Right hindlimb (tissue), 1 donor: ENCODE results near the gene CLEC5A.
"Not testable (repeated sequence)": the region's sequence is repeated elsewhere in the genome, so short reads cannot be mapped to it uniquely, and the experiment has no call there.

Experiments used
- DNase-seq: peaks from one replicate; pipeline ENCODE4 v3.0.0-alpha.2; 2018

The CLEC5A gene

GRCh38 chr7:141946796-141947195 lies at the start of gene CLEC5A:
CLEC5A (minus strand) TSS chr7:141946974; CDS start chr7:141946292, 682 bp downstream.
- DNase-seq: no peak

- no peak for DNase-seq
Measured at GRCh38 chr7:141993354-141993753, 46.6 kb upstream of the CLEC5A start.

DNA sequence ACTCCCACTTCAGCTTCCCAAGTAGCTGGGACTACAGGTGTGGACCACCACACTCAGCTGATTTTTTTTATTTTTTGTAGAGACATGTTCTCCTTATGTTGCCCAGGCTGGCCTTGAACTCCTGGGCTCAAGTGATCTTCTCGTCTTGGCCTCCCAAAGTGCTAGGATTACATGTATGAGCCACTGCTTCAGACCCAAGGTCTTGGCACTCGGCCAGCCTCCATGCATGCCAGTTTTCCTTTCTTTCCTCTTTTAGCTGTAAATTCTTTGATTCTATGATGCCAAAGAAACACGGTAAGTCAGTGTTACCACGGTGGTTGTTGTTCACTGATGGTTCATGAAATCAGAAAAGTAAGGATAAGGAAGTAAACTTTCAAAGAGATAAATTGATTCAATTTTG lies 45.9 kb upstream of the CLEC5A start:
- DNase-seq: no peak

GRCh38 chr7:141992156-141992555 lies 45.4 kb upstream of the CLEC5A start:
- DNase-seq: no peak

GRCh38 chr7:141991140-141991539 lies 44.4 kb upstream of the CLEC5A start:
- DNase-seq: no peak

GRCh38 chr7:141990011-141990725 lies 43.4 kb upstream of the CLEC5A start:
- DNase-seq: no peak

DNA sequence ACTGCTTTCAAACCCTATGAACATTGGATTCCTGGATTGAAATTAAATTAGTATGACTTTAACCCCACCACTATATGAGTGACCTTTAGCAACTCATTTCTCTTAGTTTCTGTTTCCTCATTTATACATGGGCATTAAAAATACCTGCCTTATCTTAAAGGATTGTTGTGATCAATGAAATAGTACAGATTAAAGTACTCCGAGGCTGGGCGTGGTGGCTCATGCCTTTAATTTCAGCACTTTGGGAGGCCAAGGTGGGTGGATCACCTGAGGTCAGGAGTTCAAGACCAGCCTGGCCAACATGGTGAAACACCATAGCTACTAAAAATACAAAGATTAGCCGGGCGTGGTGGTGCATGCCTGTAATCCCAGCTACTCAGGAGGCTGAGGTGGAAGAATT lies 41.0 kb upstream of the CLEC5A start:
- DNase-seq: not testable (repeated sequence)

DNA sequence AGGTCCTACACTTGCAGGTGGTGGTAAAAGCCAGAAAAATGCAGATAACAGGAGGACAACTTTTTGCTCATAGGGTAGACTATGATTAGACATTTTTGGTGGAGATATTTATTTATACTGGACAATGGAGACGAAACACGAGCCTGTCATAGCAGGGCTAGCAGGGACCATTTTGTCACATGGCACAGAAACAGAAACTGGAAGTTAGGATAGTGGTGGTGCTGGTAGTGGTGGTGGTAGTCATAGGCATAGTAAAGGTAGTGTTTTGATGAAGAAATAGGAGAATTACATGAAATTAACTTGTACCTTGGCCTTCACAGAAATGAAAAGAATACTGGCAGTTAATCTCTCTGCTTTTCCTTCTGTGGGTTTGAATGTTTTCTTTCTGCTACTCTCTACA lies 40.1 kb upstream of the CLEC5A start:
- DNase-seq: no peak

DNA sequence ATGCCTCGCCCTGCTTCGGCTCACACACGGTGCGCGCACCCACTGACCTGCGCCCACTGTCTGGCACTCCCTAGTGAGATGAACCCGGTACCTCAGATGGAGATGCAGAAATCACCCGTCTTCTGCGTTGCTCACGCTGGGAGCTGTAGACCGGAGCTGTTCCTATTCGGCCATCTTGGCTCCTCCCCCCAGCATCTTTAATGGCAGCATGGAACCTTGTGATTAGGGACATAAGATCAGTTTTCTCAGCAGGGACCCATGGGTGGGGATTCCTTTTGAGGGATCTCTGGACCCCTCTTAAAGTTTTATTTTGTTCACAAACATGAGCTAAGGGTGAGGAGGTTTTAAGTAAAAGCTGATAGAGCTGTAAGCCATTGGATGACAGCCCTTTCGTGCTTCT lies 39.2 kb upstream of the CLEC5A start:
- not testable (repeated sequence) for DNase-seq

GRCh38 chr7:141979568-141979967 lies 32.8 kb upstream of the CLEC5A start:
- DNase-seq: no peak

- no peak for DNase-seq
Measured at GRCh38 chr7:141978351-141978750, 31.6 kb upstream of the CLEC5A start.

- DNase-seq: no peak
Measured at GRCh38 chr7:141976524-141977245, 29.9 kb upstream of the CLEC5A start.

GRCh38 chr7:141975806-141976523 lies 29.2 kb upstream of the CLEC5A start:
- peak; percentile 44 for DNase-seq

DNA sequence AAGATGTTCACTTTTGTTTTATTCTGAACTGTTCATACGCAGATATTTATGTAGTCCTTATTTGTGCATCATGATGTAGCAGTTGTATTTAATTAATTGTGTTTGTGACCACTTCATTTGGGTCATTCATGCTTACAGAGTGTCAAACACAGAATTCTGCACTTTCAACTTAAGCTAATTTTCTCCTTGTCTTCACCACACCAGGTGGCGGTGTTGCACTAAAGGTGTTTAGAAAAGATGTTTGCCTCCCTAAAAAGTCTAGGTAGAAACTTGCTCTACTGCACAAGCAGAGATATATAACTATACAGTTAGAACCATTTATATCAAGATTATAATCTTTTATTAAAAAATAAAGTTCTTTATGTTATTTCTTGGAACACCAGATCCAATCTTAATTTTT lies 28.1 kb upstream of the CLEC5A start:
- no peak for DNase-seq

GRCh38 chr7:141973673-141974072 lies 26.9 kb upstream of the CLEC5A start, which contains the start of gene TAS2R38:
TAS2R38 (minus strand) TSS chr7:141973773; CDS start chr7:141973689, 84 bp downstream.
- DNase-seq: no peak

DNA sequence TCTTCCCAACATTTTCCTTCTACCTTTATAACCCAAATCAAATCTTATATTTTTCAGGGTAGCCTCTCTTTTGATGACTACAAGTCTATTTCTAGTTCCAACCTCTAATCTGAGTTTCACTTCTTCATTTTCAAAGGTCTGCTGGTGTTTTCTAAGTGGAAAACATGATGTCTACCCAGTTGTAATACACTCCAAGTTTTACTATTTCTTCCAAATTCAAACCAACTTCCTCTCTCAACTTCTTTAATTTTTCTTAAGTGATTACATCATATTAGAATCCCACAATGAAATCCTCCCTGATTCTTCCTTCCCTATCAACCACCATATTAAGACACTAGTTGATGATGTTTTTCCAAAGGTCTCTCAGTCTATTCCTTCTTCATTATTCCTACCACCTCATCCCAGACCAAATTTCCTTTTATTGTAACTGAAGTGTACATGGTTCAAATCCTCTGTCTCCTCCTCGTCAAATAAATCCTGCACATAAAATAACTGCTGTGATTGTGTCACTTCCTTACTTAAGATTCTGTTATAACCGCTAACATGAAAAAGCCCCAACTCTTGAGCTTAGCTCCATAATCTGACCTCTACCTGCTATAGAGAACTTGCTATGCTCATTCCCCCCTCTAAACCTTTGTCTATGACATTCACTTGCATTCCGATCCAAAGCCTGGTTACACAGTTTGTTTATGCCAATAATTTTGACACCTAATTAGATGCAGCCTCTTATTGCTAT lies 14.1 kb upstream of the CLEC5A start:
- DNase-seq: no peak

GRCh38 chr7:141956084-141956483 lies 9.3 kb upstream of the CLEC5A start:
- no peak for DNase-seq

DNA sequence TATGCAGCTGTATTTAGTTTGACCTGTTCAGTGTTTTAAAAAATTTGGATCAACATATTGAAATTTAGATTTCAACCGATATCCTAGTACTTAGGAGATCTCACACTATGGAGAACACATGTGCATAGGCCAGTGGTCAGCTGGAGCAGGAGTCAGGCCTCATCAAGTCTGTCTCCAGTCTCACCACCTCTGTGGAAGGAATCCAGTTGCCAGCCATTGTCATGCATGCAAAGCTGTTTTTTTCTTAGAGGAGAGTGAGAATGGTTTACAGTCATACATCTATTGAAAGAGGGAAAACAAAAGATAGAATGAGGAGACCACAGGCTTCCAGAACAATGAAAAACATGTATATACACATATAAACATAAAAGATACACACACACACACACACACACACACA lies 7.6 kb upstream of the CLEC5A start:
- no peak for DNase-seq

GRCh38 chr7:141952461-141952860 lies 5.7 kb upstream of the CLEC5A start:
- DNase-seq: no peak

DNA sequence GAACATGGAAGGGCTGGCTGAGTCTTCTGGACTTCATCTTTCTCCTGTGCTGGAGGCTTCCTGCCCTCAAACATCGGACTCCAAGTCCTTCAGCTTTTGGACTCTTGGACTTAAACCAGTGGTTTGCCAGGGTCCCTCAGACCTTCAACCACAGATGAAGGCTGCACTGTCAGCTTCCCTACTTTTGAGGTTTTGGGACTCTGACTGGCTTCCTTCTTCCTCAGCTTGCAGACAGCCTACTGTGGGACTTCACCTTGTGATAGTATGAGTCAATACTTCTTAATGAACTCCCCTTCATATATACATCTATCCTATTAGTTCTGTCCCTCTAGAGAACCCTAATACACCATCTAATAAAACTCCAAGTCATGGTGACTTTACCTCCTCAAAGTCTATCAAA lies 4.0 kb upstream of the CLEC5A start:
- DNase-seq: no peak

DNA sequence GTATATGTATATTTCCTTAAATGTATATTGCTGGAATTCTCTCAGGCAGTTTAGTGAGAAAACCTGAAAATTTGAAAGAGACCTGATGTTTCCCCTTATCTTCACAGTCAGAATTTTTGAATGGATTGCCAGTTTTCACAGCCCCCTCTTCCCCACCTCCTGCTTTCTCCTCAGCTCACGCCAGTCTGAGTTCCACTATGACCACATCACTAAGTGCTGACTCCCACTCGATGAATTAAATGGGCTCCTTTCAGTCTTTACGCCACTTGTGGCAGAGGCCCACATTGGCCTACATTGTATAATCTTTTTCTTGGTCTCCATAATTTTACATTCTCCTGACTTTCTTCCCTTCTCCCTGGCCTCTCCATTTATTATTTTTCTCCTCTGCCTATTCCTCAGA lies 3.1 kb upstream of the CLEC5A start:
- DNase-seq: no peak

GRCh38 chr7:141949451-141949850 lies 2.7 kb upstream of the CLEC5A start:
- DNase-seq: no peak

GRCh38 chr7:141949021-141949420 lies 2.2 kb upstream of the CLEC5A start:
- DNase-seq: no peak
